H1 (cell line): Measurements from ENCODE around the gene JUN.

Experiments used
- BACH1 ChIP-seq: IDR thresholded peaks from 2 replicates; pipeline ENCODE4 v1.6.1; 2012; ENCODE audit warnings: low read length, improper control_type of control experiment
- CBX5 ChIP-seq: fragments of 300-800, 300-1000 bp; sonication (generic); IDR thresholded peaks from 2 replicates; pipeline ENCODE4 v1.7.1; 2016; ENCODE audit warnings: antibody characterized with exemption, low read length, low read depth
- CEBPB ChIP-seq: IDR thresholded peaks from 2 replicates; pipeline ENCODE4 v1.6.1; 2012; ENCODE audit warnings: low read depth, low read length
- CHD2 ChIP-seq: IDR thresholded peaks from 2 replicates; pipeline ENCODE4 v1.6.1; 2012; ENCODE audit warnings: low read length, improper control_type of control experiment
- CREB1 ChIP-seq: IDR thresholded peaks from 2 replicates; pipeline ENCODE4 v1.6.1; 2012; ENCODE audit warnings: inconsistent platforms
- POLR2A ChIP-seq, 2 experiments: IDR thresholded peaks; 1 replicate in 1 of 2; 2 replicates in 1 of 2; pipeline ENCODE4 v1.6.1; 2011; ENCODE audit warnings: low read depth in 2 of 2, low read length in 2 of 2, mild to moderate bottlenecking in 2 of 2; ENCODE audit errors: control extremely low read depth in 1 of 2
- SIX5 ChIP-seq: IDR thresholded peaks from 2 replicates; pipeline ENCODE4 v1.6.1; 2011; ENCODE audit warnings: mild to moderate bottlenecking, low read depth, low read length
- SP1 ChIP-seq: IDR thresholded peaks from 2 replicates; pipeline ENCODE4 v1.6.1; 2011; ENCODE audit warnings: low read depth, low read length
- TAF1 ChIP-seq: IDR thresholded peaks from 2 replicates; pipeline ENCODE4 v1.6.1; 2011; ENCODE audit warnings: mild to moderate bottlenecking, low read depth, low read length
- YY1 ChIP-seq: IDR thresholded peaks from 2 replicates; pipeline ENCODE4 v1.6.1; 2011; ENCODE audit warnings: low read depth, mild to moderate bottlenecking, low read length
- TF ChIP-seq, protein P1 (sequence below), 3 experiments: IDR thresholded peaks; 1 replicate in 2 of 3; 2 replicates in 1 of 3; pipeline versions ENCODE4 v1.5.1 to v1.6.1; 2011; ENCODE audit warnings: low read length in 3 of 3, mild to moderate bottlenecking in 3 of 3, inconsistent platforms in 2 of 3, low read depth in 1 of 3, moderate library complexity in 1 of 3; ENCODE audit not compliant: insufficient read depth in 1 of 3; ENCODE audit errors: control extremely low read depth in 1 of 3
- TF ChIP-seq, protein P2 (sequence below): IDR thresholded peaks from 2 replicates; pipeline ENCODE4 v1.6.1; 2012; ENCODE audit warnings: low read length, inconsistent platforms

DNA sequence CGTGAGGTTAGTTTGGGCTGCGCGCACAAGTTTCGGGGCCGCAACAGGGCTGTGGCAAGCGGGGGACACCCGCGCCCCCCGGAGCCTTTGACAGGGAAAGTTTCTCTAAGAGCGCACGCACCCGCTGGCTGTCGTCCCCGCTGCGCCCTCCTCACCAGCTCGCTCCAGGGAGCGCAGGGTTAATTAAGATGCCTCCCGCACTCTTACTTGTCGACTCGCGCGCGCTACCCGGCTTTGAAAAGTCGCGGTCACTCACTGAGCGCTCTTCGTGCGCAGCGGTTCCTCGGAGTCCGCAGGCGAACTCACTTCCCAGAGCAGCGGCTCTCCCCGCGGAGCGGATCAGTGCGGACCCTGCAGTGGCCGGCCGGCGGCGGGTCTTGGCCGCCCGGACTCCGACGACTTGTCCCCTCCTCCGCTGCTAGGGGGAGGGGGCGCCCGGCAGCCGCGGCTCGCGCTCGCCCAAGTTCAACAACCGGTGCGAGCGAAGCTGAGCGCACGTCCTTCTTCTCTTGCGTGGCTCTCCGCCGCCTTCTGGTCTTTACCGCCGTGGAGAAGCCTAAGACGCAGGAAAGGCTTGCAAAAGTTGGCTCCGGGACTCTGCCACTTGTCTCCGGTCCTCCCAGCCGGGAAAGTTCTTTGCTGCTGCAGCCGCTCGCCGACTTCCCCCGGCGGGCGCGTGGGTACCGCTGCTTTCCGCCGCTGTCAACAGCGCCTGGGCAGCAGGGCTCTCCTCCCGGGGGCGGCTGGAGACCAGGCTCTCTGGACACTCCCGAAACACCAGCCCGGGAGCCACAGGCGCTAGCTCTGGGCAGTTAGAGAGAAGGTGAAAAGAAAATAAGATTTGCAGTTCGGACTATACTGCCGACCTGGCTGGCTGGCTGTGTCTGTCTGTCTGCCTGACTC is 506 bp downstream of the JUN start:
- TF ChIP-seq, protein P1, sequence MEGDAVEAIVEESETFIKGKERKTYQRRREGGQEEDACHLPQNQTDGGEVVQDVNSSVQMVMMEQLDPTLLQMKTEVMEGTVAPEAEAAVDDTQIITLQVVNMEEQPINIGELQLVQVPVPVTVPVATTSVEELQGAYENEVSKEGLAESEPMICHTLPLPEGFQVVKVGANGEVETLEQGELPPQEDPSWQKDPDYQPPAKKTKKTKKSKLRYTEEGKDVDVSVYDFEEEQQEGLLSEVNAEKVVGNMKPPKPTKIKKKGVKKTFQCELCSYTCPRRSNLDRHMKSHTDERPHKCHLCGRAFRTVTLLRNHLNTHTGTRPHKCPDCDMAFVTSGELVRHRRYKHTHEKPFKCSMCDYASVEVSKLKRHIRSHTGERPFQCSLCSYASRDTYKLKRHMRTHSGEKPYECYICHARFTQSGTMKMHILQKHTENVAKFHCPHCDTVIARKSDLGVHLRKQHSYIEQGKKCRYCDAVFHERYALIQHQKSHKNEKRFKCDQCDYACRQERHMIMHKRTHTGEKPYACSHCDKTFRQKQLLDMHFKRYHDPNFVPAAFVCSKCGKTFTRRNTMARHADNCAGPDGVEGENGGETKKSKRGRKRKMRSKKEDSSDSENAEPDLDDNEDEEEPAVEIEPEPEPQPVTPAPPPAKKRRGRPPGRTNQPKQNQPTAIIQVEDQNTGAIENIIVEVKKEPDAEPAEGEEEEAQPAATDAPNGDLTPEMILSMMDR (IDR thresholded peaks at IDR 0.05; ENCODE audit: control extremely low read depth in 1 of 3, insufficient read depth in 1 of 3, low read depth in 1 of 3, low read length in 3 of 3): no peak; a peak in 1 of 4 replicates
- no peak for TF ChIP-seq SP1
- TF ChIP-seq CBX5: no peak
- TF ChIP-seq, protein P2, sequence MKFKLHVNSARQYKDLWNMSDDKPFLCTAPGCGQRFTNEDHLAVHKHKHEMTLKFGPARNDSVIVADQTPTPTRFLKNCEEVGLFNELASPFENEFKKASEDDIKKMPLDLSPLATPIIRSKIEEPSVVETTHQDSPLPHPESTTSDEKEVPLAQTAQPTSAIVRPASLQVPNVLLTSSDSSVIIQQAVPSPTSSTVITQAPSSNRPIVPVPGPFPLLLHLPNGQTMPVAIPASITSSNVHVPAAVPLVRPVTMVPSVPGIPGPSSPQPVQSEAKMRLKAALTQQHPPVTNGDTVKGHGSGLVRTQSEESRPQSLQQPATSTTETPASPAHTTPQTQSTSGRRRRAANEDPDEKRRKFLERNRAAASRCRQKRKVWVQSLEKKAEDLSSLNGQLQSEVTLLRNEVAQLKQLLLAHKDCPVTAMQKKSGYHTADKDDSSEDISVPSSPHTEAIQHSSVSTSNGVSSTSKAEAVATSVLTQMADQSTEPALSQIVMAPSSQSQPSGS: no peak
- no peak for TF ChIP-seq YY1
- TF ChIP-seq CEBPB: no peak
- TF ChIP-seq TAF1: no peak
- TF ChIP-seq POLR2A (IDR thresholded peaks at IDR 0.05; ENCODE audit: control extremely low read depth in 1 of 2, low read depth in 2 of 2, low read length in 2 of 2): peak in 1 of 2 experiments; percentile 21; a peak in 1 of 3 replicates
- no peak for TF ChIP-seq SIX5
- no peak for TF ChIP-seq BACH1
- TF ChIP-seq CREB1: no peak
- TF ChIP-seq CHD2: no peak
